DMS79 treated with DMSO at 0.1 percent for 48 hours (cell line): Measurements from ENCODE around the gene PTPRH.
"Not testable (repeated sequence)": the region's sequence is repeated elsewhere in the genome, so short reads cannot be mapped to it uniquely, and the experiment has no call there.

Experiments
- DNase-seq: peaks from one replicate; lab custom pipeline; 2025; lab: John Stamatoyannopoulos, UW

Gene PTPRH

GRCh38 chr19:55226788-55227187, 17.5 kb upstream of the PTPRH start:
- no peak for DNase-seq

GRCh38 chr19:55226273-55226672, 17.0 kb upstream of the PTPRH start:
- DNase-seq: no peak

GRCh38 chr19:55225415-55225958, 16.2 kb upstream of the PTPRH start:
- DNase-seq: no peak

- DNase-seq: not testable (repeated sequence)
These were observed 15.5 kb upstream of the PTPRH start for GRCh38 chr19:55224679-55225414.

- no peak for DNase-seq
These were observed 14.9 kb upstream of the PTPRH start for GRCh38 chr19:55224038-55224665.

- no peak for DNase-seq
These were observed 14.2 kb upstream of the PTPRH start for GRCh38 chr19:55223291-55224037.

GRCh38 chr19:55220525-55220924, 11.2 kb upstream of the PTPRH start:
- DNase-seq: no peak

GRCh38 chr19:55216461-55217198, 7.3 kb upstream of the PTPRH start:
- peak; percentile 93 for DNase-seq

- DNase-seq: no peak
These were observed 4.2 kb upstream of the PTPRH start for GRCh38 chr19:55213547-55213946.

GRCh38 chr19:55212447-55212846, 3.1 kb upstream of the PTPRH start:
- DNase-seq: no peak

GRCh38 chr19:55209693-55210472, 582 bp upstream of the PTPRH start:
- no peak for DNase-seq

GRCh38 chr19:55206664-55207500, 2.4 kb downstream of the PTPRH start:
- DNase-seq: peak; percentile 71

- DNase-seq: not testable (repeated sequence)
These were observed 7.1 kb downstream of the PTPRH start for GRCh38 chr19:55202199-55202598.

- DNase-seq: no peak
These were observed 9.6 kb downstream of the PTPRH start for GRCh38 chr19:55199620-55200204.

- DNase-seq: no peak
These were observed 10.7 kb downstream of the PTPRH start for GRCh38 chr19:55198651-55199050.

GRCh38 chr19:55197528-55197927, 11.8 kb downstream of the PTPRH start:
- DNase-seq: no peak

GRCh38 chr19:55196803-55197202, 12.5 kb downstream of the PTPRH start:
- DNase-seq: no peak

- DNase-seq: no peak
These were observed 15.8 kb downstream of the PTPRH start for GRCh38 chr19:55193481-55193880.

- no peak for DNase-seq
These were observed 19.9 kb downstream of the PTPRH start for GRCh38 chr19:55189403-55189835.

- DNase-seq: no peak
These were observed 20.7 kb downstream of the PTPRH start for GRCh38 chr19:55188625-55189024.
